Measurements from ENCODE around the gene INPP5E.

The INPP5E gene

DNA sequence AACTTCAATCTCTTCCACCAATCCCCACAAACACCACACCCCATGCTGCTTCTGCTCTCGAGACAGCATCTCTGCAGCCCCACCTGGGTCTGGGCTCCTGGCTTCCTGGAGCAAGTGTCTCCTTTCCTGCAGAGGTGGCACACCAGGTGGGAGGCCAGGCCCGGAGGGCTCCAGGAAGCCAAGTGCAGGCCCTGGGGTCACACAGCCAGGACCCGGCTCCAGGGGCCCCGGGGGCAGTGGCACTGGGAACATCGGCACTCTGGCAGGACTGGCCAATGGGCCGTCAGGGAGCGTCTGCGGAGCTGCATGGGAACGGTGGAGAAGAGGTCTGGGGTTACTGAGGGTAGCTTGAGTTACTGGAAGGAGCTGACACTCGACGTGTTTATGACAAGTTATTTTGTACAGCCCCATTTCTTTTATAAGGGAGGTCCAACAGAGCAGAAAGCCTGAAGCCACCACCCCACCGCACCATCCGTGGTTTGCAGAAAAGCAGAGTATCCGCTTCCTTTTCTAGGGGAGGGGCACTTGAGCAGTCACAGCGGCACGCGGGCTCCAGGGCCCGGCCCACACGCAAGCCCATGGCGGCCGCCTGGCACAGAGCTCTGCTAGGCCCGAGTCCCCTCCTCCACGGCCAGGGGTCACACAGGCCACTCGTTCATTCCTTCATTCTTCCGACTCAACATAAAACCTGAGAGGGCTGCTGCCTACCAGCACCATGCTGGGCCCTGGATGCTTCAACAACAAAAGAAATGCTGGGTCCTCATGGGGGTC lies 14.6 kb upstream of the INPP5E start:
- no peaks in the 10 kb centered on the region for H3K79me2 ChIP-seq (ENCODE audit: low read length)
- H3K4me1 ChIP-seq (ENCODE audit: low read length), result no peaks in the 10 kb centered on the region
- no peaks in the 10 kb centered on the region for H3K9me3 ChIP-seq (replicated peaks; ENCODE audit: insufficient read depth, low read length)
- H3K27ac ChIP-seq (ENCODE audit: low read length), result no peak overlapping the region
- H3K27me3 ChIP-seq (replicated peaks; ENCODE audit: insufficient read depth, low read length), result no peaks in the 10 kb centered on the region
- peaks cover 4% of the 10 kb centered on the region; the same call in 1 of the 2 replicates for H3K36me3 ChIP-seq (replicated peaks; ENCODE audit: insufficient read depth, low read length)
- H3K4me2 ChIP-seq (ENCODE audit: low read depth, low read length), result no peak overlapping the region
- H3K9ac ChIP-seq (ENCODE audit: low read length), result no peak overlapping the region
- H2AFZ ChIP-seq (ENCODE audit: low read length), result no peak overlapping the region
- no peak for TF ChIP-seq EZH2 (optimal IDR thresholded peaks at IDR 0.05; ENCODE audit: low read depth, low read length)
- TF ChIP-seq, protein P1, sequence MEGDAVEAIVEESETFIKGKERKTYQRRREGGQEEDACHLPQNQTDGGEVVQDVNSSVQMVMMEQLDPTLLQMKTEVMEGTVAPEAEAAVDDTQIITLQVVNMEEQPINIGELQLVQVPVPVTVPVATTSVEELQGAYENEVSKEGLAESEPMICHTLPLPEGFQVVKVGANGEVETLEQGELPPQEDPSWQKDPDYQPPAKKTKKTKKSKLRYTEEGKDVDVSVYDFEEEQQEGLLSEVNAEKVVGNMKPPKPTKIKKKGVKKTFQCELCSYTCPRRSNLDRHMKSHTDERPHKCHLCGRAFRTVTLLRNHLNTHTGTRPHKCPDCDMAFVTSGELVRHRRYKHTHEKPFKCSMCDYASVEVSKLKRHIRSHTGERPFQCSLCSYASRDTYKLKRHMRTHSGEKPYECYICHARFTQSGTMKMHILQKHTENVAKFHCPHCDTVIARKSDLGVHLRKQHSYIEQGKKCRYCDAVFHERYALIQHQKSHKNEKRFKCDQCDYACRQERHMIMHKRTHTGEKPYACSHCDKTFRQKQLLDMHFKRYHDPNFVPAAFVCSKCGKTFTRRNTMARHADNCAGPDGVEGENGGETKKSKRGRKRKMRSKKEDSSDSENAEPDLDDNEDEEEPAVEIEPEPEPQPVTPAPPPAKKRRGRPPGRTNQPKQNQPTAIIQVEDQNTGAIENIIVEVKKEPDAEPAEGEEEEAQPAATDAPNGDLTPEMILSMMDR (IDR thresholded peaks at IDR 0.05; ENCODE audit: low read length), result no peak
- no peak for TF ChIP-seq EZH2phosphoT487 (IDR thresholded peaks at IDR 0.05; ENCODE audit: low read length)
- no peaks in the 10 kb centered on the region for H4K20me1 ChIP-seq (ENCODE audit: insufficient read depth, low read length)
- no peak for DNase-seq
- H3K4me3 ChIP-seq (ENCODE audit: low read length), result no peak overlapping the region
- H3F3A ChIP-seq (ENCODE audit: insufficient read depth, low read length), result no peaks in the 10 kb centered on the region
- H3K9me2 ChIP-seq (replicated peaks; ENCODE audit: insufficient read depth, low read length), result no peaks in the 10 kb centered on the region

DNA sequence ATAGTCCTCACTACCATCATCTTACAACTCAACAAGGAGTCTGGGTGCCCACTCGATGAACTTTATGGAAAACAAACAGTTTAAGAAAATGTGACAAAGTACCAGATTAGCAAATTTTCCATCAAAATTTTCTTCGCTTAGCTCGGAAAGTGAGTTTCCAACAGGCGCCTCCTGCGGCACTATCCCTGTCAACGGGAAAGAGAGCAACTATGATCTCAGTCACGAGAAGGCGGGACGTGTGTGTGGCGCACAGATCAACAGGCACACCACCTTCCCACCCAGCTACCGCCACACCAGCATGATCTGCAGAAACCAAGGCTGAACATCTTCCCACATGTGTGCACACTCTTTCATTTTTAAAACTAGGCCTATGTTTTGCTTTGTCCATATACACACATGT lies 13.7 kb upstream of the INPP5E start:
- Histone ChIP-seq H3K4me1 (ENCODE audit: low read length) (no peaks in the 10 kb centered on the region), H3K9me2 (replicated peaks; ENCODE audit: insufficient read depth, low read length) (no peaks in the 10 kb centered on the region), H3K36me3 (replicated peaks; ENCODE audit: insufficient read depth, low read length) (peaks cover 4% of the 10 kb centered on the region; the same call in 1 of the 2 replicates), H3K4me2 (ENCODE audit: low read depth, low read length) (no peak overlapping the region), H4K20me1 (ENCODE audit: insufficient read depth, low read length) (no peaks in the 10 kb centered on the region), H3K9ac (ENCODE audit: low read length) (no peak overlapping the region), H3K27me3 (replicated peaks; ENCODE audit: insufficient read depth, low read length) (no peaks in the 10 kb centered on the region), H3K4me3 (ENCODE audit: low read length) (no peak overlapping the region), H3K27ac (ENCODE audit: low read length) (no peak overlapping the region), H3F3A (ENCODE audit: insufficient read depth, low read length) (no peaks in the 10 kb centered on the region), H3K9me3 (replicated peaks; ENCODE audit: insufficient read depth, low read length) (no peaks in the 10 kb centered on the region), H2AFZ (ENCODE audit: low read length) (no peak overlapping the region), H3K79me2 (ENCODE audit: low read length) (no peaks in the 10 kb centered on the region)
- no peak for TF ChIP-seq EZH2 (optimal IDR thresholded peaks at IDR 0.05; ENCODE audit: low read depth, low read length)
- TF ChIP-seq, protein P1 (IDR thresholded peaks at IDR 0.05; ENCODE audit: low read length), result no peak
- TF ChIP-seq EZH2phosphoT487 (IDR thresholded peaks at IDR 0.05; ENCODE audit: low read length), result no peak
- DNase-seq, result no peak

DNA sequence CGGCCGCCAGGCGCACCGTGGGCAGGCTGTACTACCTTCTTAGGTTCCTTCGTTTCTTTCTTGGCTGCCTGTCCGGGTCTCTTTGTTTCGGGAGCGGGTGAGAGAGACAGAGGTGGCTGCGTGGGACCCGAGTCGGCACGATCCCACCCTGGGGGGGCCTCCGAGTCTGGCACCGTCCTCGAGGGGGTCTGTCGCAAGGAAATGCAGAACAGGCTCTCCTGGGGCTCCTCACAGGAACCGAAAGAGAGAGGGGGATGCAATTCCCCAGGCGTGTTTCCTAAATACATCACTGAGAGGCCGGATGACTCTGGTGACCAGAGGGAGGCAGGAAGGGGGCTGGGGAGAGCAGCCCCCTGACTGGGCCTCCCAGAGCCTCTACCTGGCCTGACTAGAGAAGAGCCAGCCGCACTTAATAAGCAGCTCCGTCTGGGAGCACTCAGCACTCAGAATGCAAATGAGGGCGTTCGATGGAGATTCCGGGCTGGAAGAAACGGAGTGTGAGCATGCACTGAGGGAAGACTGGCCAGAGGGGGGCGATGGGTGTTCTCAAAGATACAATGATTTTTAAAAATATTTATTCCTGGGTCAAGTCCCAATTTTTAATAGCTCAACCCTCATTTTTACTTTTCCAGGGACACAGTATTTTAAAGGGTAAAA lies 11.7 kb upstream of the INPP5E start:
- no peak overlapping the region for H2AFZ ChIP-seq (ENCODE audit: low read length)
- no peak overlapping the region for H3K9ac ChIP-seq (ENCODE audit: low read length)
- no peaks in the 10 kb centered on the region for H3K79me2 ChIP-seq (ENCODE audit: low read length)
- TF ChIP-seq EZH2 (optimal IDR thresholded peaks at IDR 0.05; ENCODE audit: low read depth, low read length), result no peak
- TF ChIP-seq EZH2phosphoT487 (IDR thresholded peaks at IDR 0.05; ENCODE audit: low read length), result no peak
- TF ChIP-seq, protein P1 (IDR thresholded peaks at IDR 0.05; ENCODE audit: low read length), result no peak
- no peaks in the 10 kb centered on the region for H3K9me2 ChIP-seq (replicated peaks; ENCODE audit: insufficient read depth, low read length)
- no peak overlapping the region for H3K4me3 ChIP-seq (ENCODE audit: low read length)
- H3K27me3 ChIP-seq (replicated peaks; ENCODE audit: insufficient read depth, low read length), result no peaks in the 10 kb centered on the region
- peaks cover 4% of the 10 kb centered on the region; the same call in 1 of the 2 replicates for H3K36me3 ChIP-seq (replicated peaks; ENCODE audit: insufficient read depth, low read length)
- no peak for DNase-seq
- no peaks in the 10 kb centered on the region for H3F3A ChIP-seq (ENCODE audit: insufficient read depth, low read length)
- no peaks in the 10 kb centered on the region for H3K9me3 ChIP-seq (replicated peaks; ENCODE audit: insufficient read depth, low read length)
- no peaks in the 10 kb centered on the region for H4K20me1 ChIP-seq (ENCODE audit: insufficient read depth, low read length)
- no peak overlapping the region for H3K4me2 ChIP-seq (ENCODE audit: low read depth, low read length)
- no peaks in the 10 kb centered on the region for H3K4me1 ChIP-seq (ENCODE audit: low read length)
- H3K27ac ChIP-seq (ENCODE audit: low read length), result no peak overlapping the region

All from MM.1S (cell line).